ENCODE results near the gene FHAD1. TPM values are rescaled to one million over a fixed set of nuclear protein-coding genes. Genes with fewer than 3 reads are reported as not detected.

Gene FHAD1
- total and polyA plus RNA-seq, 9 of the 15 experiments (the other 6 are each of a cell fraction or from before 2014, with no cell fraction given) = 0.32 to 2.1 (median 1.5) TPM; not detected in 1

GRCh38 chr1:15439325-15439724 is 192.3 kb downstream of the FHAD1 start:
- H3K27ac ChIP-seq (ENCODE audit: extremely low read depth, low read depth, low read length) = no peak overlapping the region
- no peak overlapping the region for H2AFZ ChIP-seq (ENCODE audit: low read depth, low read length)
- WGBS (ENCODE audit: insufficient coverage, low coverage, missing lambda C conversion rate) = 57% methylated on average over 13 of the region's 14 CpGs
- ChIA-PET POLR2A (no interaction called here), CTCF (ENCODE audit: low intra/inter-chr PET ratio) (no interaction called here)
- no peaks in the 10 kb centered on the region for H3K27me3 ChIP-seq (ENCODE audit: control insufficient read depth in 2 of 2, insufficient read depth in 2 of 2, low read length in 2 of 2)
- H4K20me1 ChIP-seq (replicated peaks; ENCODE audit: control insufficient read depth, insufficient read depth, low read length) = no peaks in the 10 kb centered on the region
- no peaks in the 10 kb centered on the region for H3K79me2 ChIP-seq (ENCODE audit: control insufficient read depth, insufficient read depth, low read length)
- ATAC-seq = no peak
- no peaks in the 10 kb centered on the region for H3K9me1 ChIP-seq (ENCODE audit: control insufficient read depth, insufficient read depth, low read length)
- intact Hi-C loops (cut with micrococcal nuclease) = loop anchor here (10.0 kb wide), 1 partner anchor 285 kb away; the partner anchor contains the start of gene TMEM51
- peaks cover 2 to 10% of the 10 kb centered on the region in 2 experiments; a peak in 4 of 5 replicates for H3K4me1 ChIP-seq (replicated peaks in 1 of 2; ENCODE audit: control insufficient read depth in 2 of 2, insufficient read depth in 2 of 2, low read length in 2 of 2)
- no peak overlapping the region for H3K4me2 ChIP-seq (ENCODE audit: insufficient read depth, low read length)
- H3K9me3 ChIP-seq (replicated peaks; ENCODE audit: control insufficient read depth, insufficient read depth, low read depth, low read length) = no peaks in the 10 kb centered on the region
- no TSS peak for BruUV-seq (replicated peaks)
- in situ Hi-C loops (cut with MboI) = no loop called here
- DNase-seq (ENCODE audit: extremely low read depth in 1 of 4, low spot score in 3 of 4) = no peak
- H3K4me3 ChIP-seq = no peak overlapping the region
- no peak for FAIRE-seq
- H3K36me3 ChIP-seq (ENCODE audit: control insufficient read depth, insufficient read depth, low read length) = no peaks in the 10 kb centered on the region
- H3K9ac ChIP-seq (ENCODE audit: insufficient read depth in 1 of 2, low read depth in 2 of 2, low read length in 2 of 2) = no peak overlapping the region
- TF ChIP-seq CREB3L1 (IDR thresholded peaks at IDR 0.05; ENCODE audit: borderline replicate concordance, low read depth) (no peak), POLR2AphosphoS5 (IDR thresholded peaks at IDR 0.05; ENCODE audit: control insufficient read depth, insufficient read depth, low read depth, low read length) (no peak), RBM25 (IDR thresholded peaks at IDR 0.05; ENCODE audit: low read depth, low read length, severe bottlenecking) (peak; percentile 63), LARP7 (IDR thresholded peaks at IDR 0.05) (no peak), RHOXF2B (CRISPR knock-in tag; conservative IDR thresholded peaks at IDR 0.05) (no peak), RBM39 (optimal IDR thresholded peaks at IDR 0.05; ENCODE audit: low read depth, low read length) (no peak), MCM2 (IDR thresholded peaks at IDR 0.05; ENCODE audit: low read depth) (no peak), E2F5 (CRISPR knock-in tag; IDR thresholded peaks at IDR 0.05) (no peak), CEBPG (CRISPR knock-in tag; IDR thresholded peaks at IDR 0.05) (no peak), CEBPG (tag; conservative IDR thresholded peaks at IDR 0.05 in 1 of 2, IDR thresholded peaks at IDR 0.05 in 1 of 2) (no peak), ZNF584 (CRISPR knock-in tag; IDR thresholded peaks at IDR 0.05; ENCODE audit: low read depth) (no peak), TFAP4 (CRISPR knock-in tag; IDR thresholded peaks at IDR 0.05; ENCODE audit: borderline replicate concordance) (no peak), NFRKB (IDR thresholded peaks at IDR 0.05; ENCODE audit: low read depth) (no peak), RBM34 (IDR thresholded peaks at IDR 0.05; ENCODE audit: borderline replicate concordance, insufficient read depth, low read length) (no peak), BRD4 (IDR thresholded peaks at IDR 0.05) (no peak), THRA (IDR thresholded peaks at IDR 0.05) (no peak), NCOA1 (IDR thresholded peaks at IDR 0.05; ENCODE audit: low read depth) (no peak), YBX1 (IDR thresholded peaks at IDR 0.05) (no peak), BCOR (IDR thresholded peaks at IDR 0.05) (peak; percentile 69; the same call in 1 of the 2 replicates), PCBP2 (IDR thresholded peaks at IDR 0.05; ENCODE audit: low read depth, low read length, poor library complexity, severe bottlenecking) (no peak)

Data from K562 (cell line).